Activated CD8-positive, alpha-beta memory T cell treated with anti-CD3 and anti-CD28 coated beads, Interleukin-2, amount 50 U/mL, for 4 hours (primary cell): ENCODE results near the gene STRN4.
"Not testable (repeated sequence)": the region's sequence is repeated elsewhere in the genome, so short reads cannot be mapped to it uniquely, and the experiment has no call there.

Source experiments
- DNase-seq: peaks from one replicate; pipeline ENCODE4 v3.0.0-alpha.2; 2020

Gene STRN4

DNA sequence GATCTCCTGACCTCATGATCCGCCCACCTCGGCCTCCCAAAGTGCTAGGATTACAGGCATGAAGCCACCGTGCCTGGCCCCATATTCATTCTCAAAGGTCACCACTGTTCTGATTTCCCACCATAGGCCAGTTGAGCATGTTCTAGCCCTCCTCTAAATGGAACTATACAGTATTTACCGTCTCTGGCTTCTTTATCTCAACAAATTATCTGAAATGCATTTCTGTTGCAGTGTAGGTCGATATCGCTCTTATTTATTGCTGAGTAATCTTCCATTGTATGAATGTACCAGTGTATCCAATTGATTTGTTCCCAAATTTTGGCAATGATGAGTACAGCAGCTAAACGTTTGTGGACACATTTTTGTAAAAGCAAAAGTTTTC is 26.8 kb upstream of the STRN4 start:
- DNase-seq: no peak

DNA sequence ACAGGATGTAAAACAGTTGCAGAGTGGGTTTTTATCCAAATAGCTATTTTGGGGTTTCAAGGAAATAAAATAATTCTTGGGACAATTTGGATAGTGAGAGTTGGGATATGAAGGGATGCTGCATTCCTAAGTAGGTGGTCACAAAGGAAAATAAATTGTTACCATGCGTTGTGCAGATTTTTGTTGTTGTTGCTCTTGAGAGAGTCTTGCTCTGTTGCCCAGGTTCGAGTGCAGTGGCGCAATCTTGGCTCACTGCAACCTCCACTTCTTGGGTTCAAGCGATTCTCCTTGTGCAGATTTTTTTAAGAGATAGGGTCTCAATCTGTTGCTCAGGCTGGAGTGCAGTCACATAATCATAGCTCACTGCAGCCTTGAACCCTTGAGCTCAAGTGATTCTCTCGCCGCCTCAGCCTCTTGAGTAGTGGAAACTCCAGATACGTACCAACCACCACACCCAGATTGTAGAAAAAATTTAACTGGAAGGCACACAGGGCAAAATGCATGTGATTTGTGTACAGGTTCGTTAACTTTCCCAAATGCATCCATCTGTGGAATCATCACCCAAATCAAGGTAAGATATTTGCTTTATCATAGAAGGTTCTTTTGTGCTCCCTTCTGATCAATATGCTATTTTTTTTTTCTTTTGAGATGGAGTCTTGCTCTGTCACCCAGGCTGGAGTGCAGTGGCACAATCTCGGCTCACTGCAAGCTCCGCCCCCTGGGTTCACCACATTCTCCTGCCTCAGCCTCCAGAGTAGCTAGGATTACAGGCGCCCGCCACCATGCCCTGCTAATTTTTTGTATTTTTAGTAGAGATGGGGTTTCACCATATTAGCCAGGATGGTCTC is 26.1 kb upstream of the STRN4 start:
- no peak for DNase-seq

DNA sequence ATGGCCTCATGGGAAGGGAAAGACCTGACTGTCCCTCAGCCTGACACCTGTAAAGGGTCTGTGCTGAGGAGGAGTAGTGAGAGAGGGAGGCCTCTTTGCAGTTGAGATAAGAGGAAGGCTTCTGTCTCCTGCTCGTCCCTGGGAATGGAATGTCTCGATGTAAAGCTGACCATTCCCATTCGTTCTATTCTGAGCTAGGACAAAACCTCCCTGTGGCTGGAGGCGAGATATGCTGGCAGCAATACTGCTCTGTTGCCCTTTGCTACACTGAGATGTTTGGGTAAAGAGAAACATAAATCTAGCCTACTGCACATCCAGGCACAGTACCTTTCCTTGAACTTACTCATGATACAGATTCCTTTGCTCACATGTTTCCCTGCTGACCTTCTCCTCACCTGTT is 22.5 kb upstream of the STRN4 start:
- DNase-seq: not testable (repeated sequence)

DNA sequence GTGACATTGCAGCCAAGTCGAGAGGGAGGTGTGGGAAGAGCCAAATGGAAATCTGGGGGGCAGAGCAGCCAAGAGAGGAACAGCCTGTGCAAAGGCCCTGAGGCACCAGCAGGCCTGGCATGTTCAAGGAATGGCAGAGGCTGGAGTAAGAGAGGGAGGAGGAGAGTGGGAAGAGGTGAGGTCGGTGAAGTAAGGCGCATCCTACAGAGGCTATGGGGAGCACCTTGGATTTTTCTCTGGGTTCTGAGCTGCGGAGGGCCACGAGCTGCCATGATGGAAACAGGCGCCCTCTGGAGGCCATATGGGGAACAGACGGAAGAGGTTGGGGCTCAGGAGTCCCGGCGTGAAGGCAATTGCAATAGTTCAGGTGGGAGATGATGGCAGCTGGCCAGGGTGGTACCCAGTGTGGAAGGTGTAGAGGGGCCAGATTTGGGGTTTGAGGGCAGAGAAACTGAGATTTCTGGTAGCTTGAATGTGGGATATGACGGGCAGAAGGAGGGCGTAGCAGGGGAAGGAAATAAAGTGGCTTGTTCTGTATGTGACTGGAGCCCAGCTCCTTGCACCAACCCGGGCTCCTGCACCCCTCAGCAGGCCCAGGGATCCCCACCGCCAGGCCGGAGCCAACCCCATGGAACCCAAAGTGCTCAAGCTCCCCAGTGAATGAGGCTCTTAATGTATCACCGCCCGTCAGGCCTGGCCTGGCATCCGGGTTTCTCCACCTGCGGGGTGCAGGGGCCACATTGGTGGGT is 20.5 kb upstream of the STRN4 start:
- peak; percentile 63 for DNase-seq

DNA sequence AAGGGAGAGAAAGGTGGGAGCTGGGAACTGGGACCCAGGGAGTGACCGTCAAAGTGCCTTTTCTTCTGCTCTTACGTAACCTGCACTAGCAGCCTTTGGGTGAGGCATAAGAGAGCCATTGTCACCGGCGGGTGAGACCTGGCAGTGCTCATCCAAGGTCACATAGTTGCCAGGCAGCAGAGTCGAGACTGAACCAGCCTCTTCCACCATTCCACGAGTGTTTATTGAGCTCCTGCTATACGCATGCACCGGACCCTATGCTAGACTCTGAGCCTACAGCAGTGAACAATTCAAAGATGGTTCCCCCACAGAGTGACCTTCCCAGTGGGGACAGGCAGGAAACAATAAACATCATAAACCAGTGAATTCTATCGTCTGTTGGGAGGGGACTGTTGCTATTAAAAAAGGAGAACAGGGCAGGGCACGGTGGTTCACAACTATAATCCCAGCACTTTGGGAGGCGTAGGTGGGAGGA is 18.6 kb upstream of the STRN4 start:
- no peak for DNase-seq

DNA sequence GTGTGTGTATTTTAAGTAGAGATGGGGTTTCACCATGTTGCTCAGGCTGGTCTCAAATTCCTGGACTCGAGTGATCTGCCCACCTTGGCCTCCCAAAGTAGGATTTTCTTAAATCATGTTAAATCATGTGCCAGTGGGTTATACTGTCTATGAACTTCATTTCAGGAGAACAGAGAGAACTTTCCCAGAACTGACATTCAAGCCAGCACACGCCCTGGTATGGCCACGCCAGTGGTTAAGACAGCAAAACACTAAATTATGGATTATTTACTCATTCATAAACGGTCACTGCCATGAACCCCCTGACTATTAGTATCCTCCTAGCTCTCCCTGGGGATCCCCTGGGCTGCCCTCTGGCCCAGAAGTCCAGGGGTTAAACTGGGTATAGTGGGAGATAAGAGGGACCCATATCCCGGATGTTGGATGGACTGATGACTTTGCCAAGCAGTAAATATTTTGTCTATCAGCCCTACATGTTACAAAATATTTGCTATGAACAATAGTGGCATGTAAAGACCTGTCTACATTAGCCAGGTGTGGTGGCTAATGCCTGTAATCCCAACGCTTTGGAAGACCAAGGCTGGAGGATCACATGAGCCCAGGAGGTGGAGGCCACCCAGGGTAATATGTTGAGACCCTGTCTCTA is 16.1 kb upstream of the STRN4 start:
- no peak for DNase-seq

DNA sequence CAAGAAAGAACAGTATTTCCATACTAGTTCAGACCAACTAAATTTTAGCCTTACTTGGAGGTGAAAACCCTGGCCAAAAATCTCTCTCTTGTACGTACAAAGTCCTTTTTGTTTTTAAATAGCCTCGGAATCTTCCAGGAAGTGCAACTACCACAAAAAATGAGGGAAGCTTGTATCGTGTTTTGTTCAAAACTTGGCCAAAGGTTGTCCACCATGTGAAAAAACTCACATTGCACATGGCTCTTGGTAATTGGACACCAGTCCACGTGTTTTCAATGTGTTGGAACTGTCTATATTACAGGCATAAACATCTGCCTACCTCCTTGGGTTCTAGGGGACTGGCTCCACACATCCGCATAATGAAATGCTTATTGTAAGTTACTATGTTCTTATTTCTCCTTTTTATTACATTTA is 15.2 kb upstream of the STRN4 start:
- no peak for DNase-seq

DNA sequence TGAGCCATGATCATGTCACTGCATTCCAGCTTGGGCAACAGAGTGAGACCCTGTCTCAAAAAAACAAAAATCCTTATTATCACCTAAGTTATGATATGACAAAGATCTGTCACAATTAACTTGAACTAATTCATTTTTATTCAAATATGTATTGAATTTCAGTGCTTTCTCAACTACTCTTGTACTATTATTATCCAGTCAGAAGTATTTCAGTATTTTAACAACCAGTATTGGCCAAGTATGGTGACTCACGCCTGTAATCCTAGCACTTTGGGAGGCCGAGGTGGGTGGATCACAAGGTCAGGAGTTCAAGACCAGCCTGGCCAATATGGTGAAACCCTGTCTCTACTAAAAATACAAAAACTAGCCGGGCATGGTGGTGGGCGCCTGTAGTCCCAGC is 14.6 kb upstream of the STRN4 start:
- not testable (repeated sequence) for DNase-seq

DNA sequence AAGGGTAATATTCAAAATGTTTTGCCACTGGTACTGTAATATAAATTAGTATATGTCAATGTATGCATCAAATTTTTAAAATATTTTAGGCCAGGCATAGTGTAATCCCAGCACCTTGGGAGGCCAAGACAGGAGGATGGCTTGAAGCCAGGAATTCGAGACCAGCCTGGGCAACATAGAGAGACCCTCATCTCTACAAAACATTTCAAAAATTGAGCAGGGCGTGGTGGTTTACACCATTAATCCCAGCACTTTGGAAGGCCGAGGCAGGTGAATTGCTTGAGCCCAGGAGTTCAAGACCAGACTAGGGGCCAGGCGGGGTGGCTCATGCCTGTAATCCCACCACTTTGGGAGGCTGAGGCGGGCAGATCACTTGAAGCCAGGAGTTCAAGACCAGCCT is 14.1 kb upstream of the STRN4 start:
- no peak for DNase-seq

DNA sequence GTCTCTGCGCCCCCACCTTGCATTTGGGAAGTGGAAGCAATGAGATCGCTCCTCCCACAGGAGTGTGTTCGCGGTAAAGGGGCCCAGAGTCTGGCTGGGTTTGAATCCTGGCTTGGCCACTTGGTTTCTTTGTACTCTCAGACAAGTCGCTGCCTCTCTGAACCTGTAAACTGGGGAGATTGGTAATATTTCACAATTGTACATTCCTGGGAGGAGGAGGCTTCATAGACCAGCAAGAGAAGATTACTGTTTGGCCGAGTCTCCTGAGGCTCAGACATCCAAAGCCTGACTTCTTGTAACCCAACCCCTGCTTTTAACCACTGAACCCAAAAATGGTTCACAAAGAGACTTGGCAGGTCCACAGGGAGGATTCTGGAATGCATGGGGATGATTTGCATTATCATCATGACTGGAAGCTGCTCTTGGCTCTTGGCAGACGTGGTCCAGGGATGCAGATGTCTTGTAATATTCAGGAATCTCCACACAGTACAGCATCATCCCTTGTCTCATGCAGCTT is 13.6 kb upstream of the STRN4 start:
- DNase-seq: no peak

DNA sequence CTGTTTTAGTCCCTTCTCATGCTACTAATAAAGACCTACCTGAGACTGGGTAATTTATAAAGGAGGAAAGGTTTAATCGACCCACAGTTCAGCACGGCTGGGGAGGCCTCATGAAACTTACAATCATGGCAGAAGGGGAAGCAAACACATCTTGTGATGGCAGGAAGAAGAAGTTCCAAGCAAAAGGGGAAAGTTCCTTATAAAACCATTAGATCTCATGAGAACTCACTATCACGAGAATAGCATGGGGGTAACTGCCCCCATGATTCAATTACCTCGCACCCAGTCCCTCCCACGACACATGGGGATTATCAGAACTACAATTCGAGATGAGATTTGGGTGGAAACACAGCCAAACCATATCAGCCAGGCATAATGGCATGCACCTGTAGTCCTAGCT is 13.0 kb upstream of the STRN4 start:
- no peak for DNase-seq

DNA sequence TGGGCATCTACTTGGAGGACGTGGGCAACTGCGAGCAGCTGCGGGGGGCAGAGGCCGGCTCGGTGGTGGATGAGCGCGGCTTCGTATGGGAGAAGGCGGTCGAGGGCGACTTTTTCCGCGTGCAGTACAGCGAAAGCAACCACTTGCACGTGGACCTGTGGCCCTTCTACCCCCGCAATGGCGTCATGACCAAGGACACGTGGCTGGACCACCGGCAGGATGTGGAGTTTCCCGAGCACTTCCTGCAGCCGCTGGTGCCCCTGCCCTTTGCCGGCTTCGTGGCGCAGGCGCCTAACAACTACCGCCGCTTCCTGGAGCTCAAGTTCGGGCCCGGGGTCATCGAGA is 10.3 kb upstream of the STRN4 start:
- no peak for DNase-seq

DNA sequence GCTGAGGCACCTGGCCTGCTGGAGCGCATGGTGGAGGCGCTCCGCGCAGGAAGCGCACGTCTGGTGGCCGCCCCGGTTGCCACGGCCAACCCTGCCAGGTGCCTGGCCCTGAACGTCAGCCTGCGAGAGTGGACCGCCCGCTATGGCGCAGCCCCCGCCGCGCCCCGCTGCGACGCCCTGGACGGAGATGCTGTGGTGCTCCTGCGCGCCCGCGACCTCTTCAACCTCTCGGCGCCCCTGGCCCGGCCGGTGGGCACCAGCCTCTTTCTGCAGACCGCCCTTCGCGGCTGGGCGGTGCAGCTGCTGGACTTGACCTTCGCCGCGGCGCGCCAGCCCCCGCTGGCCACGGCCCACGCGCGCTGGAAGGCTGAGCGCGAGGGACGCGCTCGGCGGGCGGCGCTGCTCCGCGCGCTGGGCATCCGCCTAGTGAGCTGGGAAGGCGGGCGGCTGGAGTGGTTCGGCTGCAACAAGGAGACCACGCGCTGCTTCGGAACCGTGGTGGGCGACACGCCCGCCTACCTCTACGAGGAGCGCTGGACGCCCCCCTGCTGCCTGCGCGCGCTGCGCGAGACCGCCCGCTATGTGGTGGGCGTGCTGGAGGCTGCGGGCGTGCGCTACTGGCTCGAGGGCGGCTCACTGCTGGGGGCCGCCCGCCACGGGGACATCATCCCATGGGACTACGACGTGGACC is 9.7 kb upstream of the STRN4 start:
- no peak for DNase-seq

DNA sequence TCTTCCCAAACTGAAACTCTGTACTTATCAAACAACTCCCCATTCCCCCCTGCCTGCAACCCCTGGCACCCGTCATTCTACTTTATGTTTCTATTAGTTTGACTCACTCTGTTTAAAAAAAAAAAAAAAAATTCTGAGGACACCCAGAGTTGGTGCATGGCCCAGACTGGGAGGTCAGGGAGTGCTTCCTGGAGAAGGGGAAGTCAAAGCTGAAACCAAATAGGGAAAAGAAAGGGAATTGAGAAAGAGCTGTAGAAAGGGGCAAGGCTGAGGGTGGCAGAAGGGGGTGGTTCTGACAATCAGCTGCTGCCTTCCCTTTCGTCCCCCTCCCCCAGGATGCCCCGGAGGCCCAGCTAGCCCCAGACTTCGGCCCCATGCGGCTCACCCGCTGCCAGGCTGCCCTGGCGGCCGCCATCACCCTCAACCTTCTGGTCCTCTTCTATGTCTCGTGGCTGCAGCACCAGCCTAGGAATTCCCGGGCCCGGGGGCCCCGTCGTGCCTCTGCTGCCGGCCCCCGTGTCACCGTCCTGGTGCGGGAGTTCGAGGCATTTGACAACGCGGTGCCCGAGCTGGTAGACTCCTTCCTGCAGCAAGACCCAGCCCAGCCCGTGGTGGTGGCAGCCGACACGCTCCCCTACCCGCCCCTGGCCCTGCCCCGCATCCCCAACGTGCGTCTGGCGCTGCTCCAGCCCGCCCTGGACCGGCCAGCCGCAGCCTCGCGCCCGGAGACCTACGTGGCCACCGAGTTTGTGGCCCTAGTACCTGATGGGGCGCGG is 9.0 kb upstream of the STRN4 start:
- DNase-seq: no peak

DNA sequence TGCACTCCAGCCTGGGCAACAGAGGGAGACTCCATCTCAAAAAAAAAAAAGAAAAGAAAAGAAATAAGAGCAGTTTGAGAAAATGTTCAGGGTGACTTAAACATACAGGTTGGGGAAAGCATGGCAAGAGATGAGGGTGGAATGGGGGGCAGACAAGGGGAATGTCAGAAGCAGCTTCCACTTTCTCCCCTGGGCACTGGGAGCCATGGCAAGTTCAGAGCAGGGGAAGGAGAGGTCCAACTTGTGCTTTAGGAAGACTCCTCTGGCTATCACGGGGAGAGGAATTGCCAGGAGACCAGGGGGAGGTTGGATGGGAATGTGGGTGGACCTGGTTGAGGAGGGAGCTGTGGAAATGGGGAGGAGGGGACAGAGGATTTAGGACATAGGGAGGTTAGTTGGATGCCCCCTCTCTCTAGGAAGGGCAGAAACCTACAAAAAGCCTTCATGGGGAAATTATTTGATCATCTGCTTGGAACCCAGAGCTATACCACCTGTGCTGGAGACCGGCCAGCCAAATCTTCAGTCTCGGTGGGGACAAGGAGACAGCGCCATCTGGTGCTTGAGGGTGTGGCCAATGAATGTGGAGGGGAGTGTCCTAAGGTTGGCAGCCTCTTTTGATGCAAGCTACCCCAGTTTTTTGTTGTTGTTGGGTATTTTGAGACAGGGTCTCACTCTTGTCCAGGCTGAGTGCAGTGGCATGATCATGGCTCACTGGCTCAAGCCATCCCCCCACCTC is 7.3 kb upstream of the STRN4 start:
- DNase-seq: peak; percentile 66

DNA sequence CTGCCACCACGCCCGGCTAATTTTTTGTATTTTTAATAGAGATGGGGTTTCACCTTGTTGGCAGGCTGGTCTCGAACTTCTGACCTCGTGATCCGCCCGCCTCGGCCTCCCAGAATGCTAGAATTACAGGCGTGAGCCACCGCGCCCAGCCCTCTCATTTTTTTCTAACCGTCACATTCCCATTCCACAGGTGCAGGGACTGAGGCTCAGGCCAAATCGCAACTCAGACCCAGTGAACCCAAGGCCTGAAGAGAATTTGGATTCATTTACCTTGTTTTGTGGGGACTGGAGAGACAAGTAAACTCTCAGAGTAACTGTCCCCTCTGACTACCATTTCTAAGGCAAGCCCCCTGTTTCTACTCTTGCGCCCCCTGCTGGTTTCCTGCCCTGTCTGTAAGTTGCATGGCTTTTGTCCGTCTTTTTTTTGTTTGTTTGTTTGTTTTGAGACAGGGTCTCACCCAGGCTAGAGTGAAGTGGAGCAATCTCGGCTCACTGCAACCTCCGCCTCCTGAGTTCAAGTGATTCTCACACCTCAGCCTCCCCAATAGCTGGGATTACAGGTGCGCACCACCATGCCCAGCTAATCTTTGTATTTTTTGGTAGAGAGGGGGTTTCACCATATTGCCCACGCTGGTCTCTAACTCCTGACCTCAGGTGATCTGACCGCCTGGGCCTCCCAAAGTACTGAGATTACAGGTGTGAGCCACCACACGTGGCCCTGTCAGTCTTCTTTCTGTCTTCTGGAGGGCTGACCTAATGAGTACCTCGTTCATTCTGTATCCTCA is 2.3 kb upstream of the STRN4 start:
- peak; percentile 80 for DNase-seq

DNA sequence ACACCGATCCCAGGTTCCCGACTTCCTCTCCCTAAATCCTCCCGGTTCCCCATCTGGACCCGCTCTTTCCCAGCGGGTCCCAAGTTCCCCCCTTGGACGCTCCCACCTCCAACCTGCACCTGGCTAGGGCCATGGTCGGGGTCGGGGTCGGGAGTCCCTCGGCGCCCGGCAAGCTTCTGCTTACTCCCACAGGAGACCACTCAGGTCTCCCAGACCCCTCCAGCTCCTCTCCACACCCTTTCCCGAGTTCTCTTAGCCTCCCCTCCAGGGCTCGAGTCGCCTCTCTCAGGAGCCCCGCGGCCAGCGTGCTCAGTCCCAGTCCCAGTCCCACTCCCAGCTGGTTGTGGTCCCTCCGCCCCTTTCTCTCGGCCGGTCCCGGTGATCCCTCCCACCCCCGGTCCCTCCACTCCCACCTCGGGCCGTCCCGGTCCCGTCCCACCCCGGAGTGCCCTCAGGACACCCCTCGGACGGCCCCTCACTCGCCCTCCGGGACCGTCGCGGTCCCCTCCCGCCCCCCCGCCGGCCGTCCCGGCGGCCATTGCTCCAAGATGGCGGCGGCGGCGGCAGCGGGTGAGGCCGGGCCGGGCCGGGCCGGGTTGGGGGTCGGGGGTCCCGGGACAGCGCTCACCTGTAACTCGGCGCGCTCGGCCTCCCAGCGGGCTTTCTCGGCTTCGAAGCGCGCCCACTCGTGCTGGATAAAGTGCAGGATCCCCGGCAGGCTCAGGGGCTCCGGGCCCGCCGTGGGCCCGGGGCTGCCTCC is 549 bp downstream of the STRN4 start, which contains the start of gene FKRP:
Gene FKRP, plus strand, starts transcription at position 537 of the 760 bp plus-strand sequence. CDS start 9,394 bp downstream, outside the sequence.
- peak; percentile 46 for DNase-seq

DNA sequence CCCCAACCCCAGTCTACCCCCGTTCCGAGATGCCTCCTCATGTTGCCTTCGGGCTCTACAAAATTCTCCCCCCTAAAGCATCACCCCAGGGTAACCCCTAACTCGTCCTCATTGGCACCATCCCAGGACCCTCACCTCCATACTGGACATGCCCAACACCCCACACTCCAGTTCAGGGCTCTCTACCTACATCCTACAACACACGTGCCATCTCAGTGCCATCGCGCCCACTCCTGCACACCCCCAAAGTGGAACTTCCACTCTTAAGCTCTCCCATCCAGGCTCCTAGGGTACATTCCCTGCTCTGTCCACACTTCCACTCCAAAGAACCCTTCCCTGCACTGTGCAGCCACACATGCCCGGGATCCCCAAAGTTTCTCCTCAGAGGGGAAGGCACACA is 1.2 kb downstream of the STRN4 start:
- DNase-seq: no peak

DNA sequence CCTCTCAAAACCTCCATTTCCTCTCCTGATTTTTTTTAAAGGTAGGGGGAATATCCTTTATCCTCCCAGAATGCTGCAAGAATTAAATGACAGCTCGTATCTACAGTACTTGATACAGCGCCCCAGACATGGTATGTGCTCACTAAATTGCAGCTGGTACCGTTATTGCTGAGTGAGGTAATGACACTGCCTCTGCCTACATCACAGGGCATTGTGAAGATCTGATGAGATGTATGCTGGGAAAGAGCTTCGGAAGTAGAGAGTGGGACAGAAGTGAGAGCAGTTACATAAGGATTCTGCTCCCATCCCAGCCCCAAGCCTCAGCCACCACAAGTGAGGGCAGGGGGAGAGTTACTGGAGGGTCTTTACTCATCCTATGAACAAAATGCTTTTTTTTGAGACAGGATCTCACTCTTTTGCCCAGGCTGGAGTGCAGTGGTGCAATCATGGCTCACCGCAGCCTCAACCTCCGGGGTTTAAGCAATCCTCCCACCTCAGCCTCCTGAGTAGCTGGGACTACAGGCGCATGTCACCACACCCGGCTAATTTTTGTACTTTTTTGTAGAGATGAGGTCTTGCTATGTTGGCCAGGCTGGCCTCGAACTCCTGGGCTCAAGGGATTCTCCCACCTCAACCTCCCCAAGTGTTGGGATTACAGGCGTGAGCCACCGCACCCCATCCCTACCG is 2.1 kb downstream of the STRN4 start:
- DNase-seq: no peak
